Measurements from ENCODE around the gene ZNF407.

DNA sequence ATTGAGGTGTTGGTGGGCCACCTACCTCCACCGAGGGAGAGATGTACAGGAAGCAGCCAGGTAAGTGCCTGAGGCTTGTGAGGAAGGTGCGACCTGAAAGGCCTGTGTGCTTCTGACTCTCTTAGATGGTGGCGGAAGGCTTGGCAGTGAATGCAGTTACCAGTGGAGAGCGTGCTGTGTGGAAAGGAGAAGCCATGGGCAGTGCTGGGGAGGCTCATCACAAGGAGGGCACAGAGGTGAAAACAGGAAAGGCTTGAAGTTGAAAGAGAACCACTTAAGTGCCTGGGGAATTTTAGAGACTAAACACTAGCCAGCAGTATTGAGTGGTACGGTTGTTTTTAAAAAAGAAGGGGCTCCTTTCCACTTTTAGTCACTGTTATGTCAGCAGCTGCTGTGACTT, 130.9 kb downstream of the ZNF407 start:
- no peak for TF ChIP-seq CTCF (IDR thresholded peaks at IDR 0.05; ENCODE audit: low read depth, low read length, poor library complexity, severe bottlenecking)
- TF ChIP-seq EZH2phosphoT487 (IDR thresholded peaks at IDR 0.05; ENCODE audit: borderline replicate concordance, low read length), result no peak
